Jurkat, Clone E6-1 (cell line): ENCODE measurements around the gene VAC14.
"Not testable (repeated sequence)": the region's sequence is repeated elsewhere in the genome, so short reads cannot be mapped to it uniquely, and the experiment has no call there.

Source experiments
- DNase-seq: peaks from one replicate; pipeline ENCODE4 v3.0.0-alpha.2; 2011; ENCODE audit warnings: low read depth, low spot score
- H3K4me3 ChIP-seq: 2 replicates; pipeline ENCODE4 v1.5.1; 2011; ENCODE audit warnings: mild to moderate bottlenecking, low read length, control low read depth, moderate library complexity

VAC14 gene

GRCh38 chr16:70678898-70679670, 121.9 kb downstream of the VAC14 start:
- no peak for DNase-seq
- no peak overlapping the region for H3K4me3 ChIP-seq

DNA sequence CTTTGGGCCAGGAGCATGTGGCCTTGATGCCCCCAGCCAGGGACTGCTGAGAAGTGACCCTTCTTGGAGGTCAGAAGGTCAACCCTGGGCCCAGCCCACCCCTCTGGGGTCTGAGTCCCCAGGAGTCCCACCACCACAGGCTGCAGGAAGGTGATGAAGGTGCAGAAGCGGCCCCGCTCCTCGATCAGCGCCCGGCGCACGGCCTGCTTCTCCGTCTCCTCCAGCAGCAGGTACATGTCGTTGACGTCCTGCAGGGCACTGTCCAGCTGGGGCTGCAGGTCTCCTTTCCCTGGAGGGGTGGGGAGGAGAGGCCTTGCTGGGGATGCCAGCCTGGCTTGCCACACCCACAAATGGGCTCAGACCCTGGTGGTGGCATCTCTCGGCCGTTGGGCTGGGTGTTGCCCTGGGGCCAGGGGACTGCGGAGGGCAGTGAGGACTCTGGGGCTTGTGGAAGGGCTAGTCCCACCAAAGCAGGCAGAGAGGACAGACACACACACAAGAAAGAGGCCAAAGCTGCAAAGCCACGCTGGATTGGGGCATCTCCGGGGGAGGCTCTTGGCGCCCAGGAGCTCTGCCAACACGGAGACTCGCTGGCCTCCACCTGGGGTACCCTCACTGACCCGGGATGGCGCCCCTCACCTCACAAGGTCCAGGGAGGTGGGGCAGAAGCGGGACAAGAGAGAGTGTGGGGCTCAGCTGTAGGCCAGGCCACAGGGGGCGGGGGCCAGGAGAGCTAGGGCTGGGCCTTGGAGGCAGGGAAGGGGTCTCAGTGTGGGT, 122.6 kb downstream of the VAC14 start:
- no peak overlapping the region for H3K4me3 ChIP-seq

DNA sequence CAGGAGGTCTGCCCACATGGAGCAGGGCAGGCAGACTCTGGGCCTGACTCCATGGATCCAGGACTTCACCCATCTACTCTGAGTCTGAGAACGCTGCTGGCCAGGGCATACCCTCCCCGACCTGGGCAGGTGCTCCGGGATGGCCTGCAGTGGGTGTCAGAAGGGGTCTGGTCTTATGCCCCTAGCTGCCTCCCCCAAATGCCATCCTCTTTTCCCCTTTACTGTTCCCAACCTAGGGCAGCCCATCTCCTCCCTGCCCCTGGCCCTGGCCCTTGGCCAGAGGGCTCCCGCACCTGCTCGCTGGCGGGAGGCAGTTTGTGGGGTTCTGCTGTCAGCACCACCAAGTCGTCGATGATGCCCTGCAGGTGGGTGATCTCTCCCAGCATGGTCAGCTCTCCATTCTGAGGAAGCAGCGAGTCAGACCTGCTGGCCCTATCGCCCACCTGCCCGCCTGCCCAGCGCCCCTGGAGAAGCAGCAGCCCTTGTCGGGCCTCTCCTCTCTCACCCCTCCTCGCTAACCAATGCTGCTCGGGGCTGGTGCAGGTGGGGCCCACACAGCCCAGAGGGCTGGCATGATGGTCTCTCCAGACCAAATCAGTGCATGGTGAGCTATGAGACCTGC, 123.3 kb downstream of the VAC14 start:
- DNase-seq, result no peak
- H3K4me3 ChIP-seq, result no peak overlapping the region

More for the DNA sequence above, 122.6 kb downstream of the VAC14 start:
- no peak for DNase-seq

DNA sequence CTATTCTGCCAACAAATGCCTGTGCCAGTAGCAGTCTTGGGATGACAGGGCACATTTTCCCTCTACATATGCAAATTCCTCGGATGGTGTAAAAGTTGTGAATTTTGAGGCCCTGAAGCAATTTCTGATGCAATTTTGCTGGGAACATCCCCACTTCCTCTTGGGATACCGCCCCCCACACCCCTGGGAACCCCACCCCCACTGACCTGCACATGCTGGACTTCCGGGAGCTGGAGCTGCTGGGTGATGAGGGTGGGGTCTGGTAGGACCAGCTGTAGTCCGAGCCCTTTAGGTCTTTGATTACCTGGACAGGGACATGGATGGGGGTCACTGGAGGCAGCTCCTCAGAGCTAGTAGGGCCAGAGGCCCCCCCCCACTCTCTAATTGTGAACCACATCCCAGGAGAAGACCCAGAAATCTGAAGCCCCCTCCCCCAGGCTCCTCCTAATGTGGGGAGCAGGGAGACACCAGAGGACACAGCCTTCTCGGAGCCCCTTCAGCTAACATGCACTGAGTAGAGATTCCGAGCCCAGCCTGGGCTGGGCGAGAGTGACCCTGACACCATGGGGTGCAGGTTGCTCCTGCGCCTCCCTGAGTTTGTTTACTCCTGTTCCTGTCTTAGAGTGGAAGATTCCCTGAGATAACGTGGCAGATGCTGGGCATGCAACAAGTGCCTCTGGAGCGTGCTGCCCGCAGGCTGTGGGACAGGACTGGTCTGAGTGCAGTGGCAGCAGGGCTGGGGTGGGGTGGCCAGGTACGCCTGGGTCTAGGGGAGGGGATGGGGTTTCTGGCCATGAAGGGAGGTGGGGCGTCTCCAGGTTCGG, 124.1 kb downstream of the VAC14 start:
- H3K4me3 ChIP-seq, result no peak overlapping the region
- no peak for DNase-seq

GRCh38 chr16:70675851-70676513, 125.0 kb downstream of the VAC14 start:
- H3K4me3 ChIP-seq, result no peak overlapping the region
- DNase-seq, result no peak

GRCh38 chr16:70674221-70675014, 126.5 kb downstream of the VAC14 start:
- no peak overlapping the region for H3K4me3 ChIP-seq
- no peak for DNase-seq

DNA sequence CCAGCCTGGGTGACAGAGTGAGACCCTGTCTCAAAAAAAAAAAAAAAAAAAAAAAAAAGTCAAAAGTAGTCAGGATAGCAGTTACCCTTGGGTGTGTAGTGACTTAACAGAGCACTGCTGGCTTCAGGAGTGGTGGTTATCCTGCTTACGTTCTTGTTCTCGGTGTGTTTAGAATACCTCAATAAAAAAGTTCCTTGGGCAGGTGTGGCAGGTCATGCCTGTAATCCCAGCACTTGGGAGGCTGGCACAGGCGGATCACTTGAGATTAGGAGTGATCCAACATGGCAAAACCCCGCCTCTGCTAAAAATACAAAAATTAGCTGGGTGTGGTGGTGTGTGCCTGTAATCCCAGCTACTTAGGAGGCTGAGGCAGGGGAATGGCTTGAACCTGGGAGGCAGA, 130.0 kb downstream of the VAC14 start:
- H3K4me3 ChIP-seq, DNase-seq: not testable (repeated sequence)

DNA sequence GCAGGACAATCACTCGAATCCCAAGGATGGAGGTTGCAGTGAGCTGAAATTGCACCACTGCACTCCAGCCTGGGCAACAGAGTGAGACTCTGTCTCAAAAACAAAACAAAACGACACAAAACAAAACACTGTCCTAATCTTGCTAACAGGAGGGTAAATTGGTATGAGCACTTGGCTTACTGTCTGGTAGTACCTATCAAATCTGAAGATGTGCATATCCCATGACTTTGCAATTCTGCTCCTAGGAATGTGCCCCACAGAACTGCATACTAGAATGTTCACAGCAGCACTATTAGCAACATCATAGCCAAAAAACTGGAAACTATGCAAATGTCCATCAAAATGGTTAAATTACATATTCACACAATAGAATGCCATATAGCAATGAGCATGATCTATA, 130.8 kb downstream of the VAC14 start:
- DNase-seq, result no peak
- no peak overlapping the region for H3K4me3 ChIP-seq

DNA sequence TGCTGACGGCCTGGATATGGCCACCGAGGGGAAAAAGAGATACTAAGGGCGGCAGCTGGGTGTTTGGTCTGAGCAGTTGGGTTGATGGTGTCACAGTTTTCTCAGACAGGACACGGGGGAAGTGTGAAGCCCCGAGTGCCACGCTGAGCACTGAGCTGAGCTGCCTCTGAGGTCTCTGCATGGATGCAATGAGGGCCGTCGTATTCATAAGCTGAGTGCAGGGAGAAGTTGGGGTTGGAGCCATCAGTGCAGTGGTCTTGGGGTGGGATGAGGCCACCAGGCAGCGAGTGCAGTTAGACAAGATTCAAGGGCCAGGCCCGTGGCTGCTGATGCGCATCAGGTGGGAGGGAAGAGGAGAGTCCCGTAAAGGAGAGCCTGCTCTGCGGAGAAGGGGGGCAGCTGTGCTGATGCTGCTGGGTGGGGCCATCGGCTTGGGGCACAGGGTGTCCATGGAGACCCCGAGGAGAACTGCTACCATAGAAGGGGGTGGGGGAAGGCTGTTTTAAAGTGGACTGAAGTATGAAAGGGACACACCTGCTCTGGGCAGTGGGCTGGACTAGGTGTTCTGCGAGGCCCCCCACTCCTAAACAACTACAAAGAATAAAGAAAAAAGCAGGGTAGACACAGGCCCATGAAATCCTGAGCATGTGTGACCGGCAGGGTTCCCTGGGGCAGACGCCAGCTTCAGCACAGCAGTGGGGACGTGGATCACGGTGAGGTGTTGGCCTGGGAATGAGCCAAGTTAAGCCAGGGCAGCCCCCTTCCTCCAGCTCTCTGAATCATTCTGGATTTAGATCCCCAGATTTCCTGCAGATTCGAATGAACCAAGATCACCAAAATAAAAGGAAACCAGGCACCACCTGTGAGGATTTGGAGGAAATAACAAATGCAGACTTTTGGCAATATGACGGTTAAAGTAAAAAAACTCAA, 134.9 kb downstream of the VAC14 start:
- DNase-seq, result no peak
- H3K4me3 ChIP-seq, result no peak overlapping the region

DNA sequence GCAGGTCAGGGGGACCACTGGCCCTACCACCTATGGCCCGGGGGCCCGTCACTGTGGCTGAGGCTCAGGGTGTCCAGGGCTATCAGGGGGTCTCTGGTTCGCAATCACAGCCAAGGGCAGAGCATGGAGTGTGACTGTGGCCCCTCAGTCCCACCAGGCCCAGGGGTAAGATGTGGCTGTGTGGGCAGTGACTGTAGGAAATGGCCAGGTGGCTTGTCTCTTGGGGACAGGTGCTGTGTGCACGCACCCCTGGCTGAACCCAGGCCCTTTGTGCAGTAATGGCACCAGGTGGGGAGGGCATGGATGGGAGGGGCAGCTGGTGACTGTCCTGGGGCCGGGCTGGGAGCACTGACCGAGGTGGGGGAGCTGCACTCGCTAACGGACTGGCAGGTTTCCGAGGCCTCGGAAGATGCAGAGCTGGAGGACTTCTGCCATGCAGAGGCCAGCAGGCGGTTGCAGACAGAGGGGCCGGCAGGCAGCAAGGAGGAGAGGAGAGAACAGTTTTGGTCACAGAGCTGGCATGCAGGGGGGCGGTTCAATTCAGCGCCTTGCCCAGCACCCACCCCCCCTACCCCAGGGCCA, 135.8 kb downstream of the VAC14 start:
- DNase-seq, result no peak

GRCh38 chr16:70664325-70665112, 136.4 kb downstream of the VAC14 start:
- DNase-seq, result no peak
- H3K4me3 ChIP-seq, result no peak overlapping the region

More for the DNA sequence above, 135.8 kb downstream of the VAC14 start:
- no peak overlapping the region for H3K4me3 ChIP-seq

DNA sequence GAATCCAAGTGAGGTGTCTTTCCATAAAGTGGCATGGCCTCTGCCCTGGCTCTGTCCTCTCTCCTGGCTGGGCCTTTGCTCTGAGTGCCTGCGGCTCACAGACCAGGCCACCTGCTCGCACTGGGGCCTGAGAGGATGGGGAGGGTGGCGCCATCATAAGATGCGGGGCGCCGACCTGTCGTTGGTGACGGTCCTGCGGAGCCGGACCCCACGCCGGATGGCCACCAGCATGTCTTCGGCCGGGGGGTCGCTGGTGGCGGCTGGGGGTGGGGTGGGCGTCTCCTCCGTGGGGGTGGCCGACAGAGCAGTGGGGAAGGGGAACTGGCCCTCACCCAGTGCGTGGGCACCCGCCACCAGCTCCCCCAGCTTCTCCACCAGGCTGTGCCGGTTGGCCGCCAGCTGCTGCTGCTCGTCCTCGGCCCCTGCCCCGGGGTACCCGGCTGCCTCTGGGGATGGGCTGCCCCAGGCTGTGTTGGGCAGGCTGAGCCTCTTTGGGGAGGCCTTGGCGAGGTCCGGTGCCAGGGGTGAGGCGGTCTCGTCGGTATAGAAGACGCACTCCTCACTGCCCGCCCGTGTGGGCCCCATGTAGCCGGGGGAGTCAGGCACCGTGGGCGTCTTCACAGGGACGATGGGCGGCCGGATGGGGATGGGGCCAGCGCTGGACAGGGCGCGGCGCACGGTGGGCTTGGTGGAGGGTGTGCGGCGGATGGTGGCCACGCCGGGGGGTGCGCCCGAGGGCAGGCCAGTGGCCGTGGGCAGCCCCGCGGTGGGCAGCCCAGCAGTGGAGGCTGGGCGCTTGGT, 137.2 kb downstream of the VAC14 start:
- H3K4me3 ChIP-seq, result no peak overlapping the region
- DNase-seq, result no peak

- H3K4me3 ChIP-seq, result no peak overlapping the region
- no peak for DNase-seq
Observed at GRCh38 chr16:70662991-70663523, 137.9 kb downstream of the VAC14 start.

GRCh38 chr16:70661918-70662641, 138.9 kb downstream of the VAC14 start:
- DNase-seq, result no peak
- no peak overlapping the region for H3K4me3 ChIP-seq
